ENCODE data around the gene METAP1.
"Not testable (repeated sequence)": the region's sequence is repeated elsewhere in the genome, so short reads cannot be mapped to it uniquely, and the experiment has no call there.

METAP1 gene

GRCh38 chr4:98998551-98998950 is 3.0 kb downstream of the METAP1 start:
- no peak for FAIRE-seq

GRCh38 chr4:99002279-99002678 is 6.8 kb downstream of the METAP1 start:
- FAIRE-seq = no peak

- no peak for FAIRE-seq
Observed at GRCh38 chr4:99008051-99008450, 12.5 kb downstream of the METAP1 start.

- FAIRE-seq = no peak
Observed at GRCh38 chr4:99011910-99012309, 16.4 kb downstream of the METAP1 start.

- no peak for FAIRE-seq
Observed at GRCh38 chr4:99013402-99013843, 17.9 kb downstream of the METAP1 start.

GRCh38 chr4:99013884-99014523 is 18.5 kb downstream of the METAP1 start:
- no peak for FAIRE-seq

- no peak for FAIRE-seq
Observed at GRCh38 chr4:99021386-99021785, 25.9 kb downstream of the METAP1 start.

- FAIRE-seq = no peak
Observed at GRCh38 chr4:99022566-99022965, 27.0 kb downstream of the METAP1 start.

GRCh38 chr4:99023800-99024251 is 28.3 kb downstream of the METAP1 start:
- FAIRE-seq = not testable (repeated sequence)

GRCh38 chr4:99024481-99025275 is 29.2 kb downstream of the METAP1 start:
- FAIRE-seq = no peak

GRCh38 chr4:99025506-99025905 is 30.0 kb downstream of the METAP1 start:
- no peak for FAIRE-seq

- FAIRE-seq = no peak
Observed at GRCh38 chr4:99027304-99027703, 31.8 kb downstream of the METAP1 start.

- peak; percentile 17 for FAIRE-seq
Observed at GRCh38 chr4:99028187-99028586, 32.7 kb downstream of the METAP1 start.

GRCh38 chr4:99029018-99029735 is 33.7 kb downstream of the METAP1 start:
- FAIRE-seq = peak; percentile 85

GRCh38 chr4:99029852-99030251 is 34.3 kb downstream of the METAP1 start:
- peak; percentile 65 for FAIRE-seq

- no peak for FAIRE-seq
Observed at GRCh38 chr4:99033956-99034355, 38.4 kb downstream of the METAP1 start.

- peak; percentile 47 for FAIRE-seq
Observed at GRCh38 chr4:99038213-99038612, 42.7 kb downstream of the METAP1 start.

GRCh38 chr4:99043346-99043745 is 47.8 kb downstream of the METAP1 start:
- FAIRE-seq = no peak

- no peak for FAIRE-seq
Observed at GRCh38 chr4:99047710-99048109, 52.2 kb downstream of the METAP1 start.

GRCh38 chr4:99052902-99053301 is 57.4 kb downstream of the METAP1 start:
- FAIRE-seq = no peak

- FAIRE-seq = no peak
Observed at GRCh38 chr4:99054428-99054994, 59.0 kb downstream of the METAP1 start.

- FAIRE-seq = no peak
Observed at GRCh38 chr4:99058228-99058627, 62.7 kb downstream of the METAP1 start.

- FAIRE-seq = no peak
Observed at GRCh38 chr4:99059550-99059949, 64.0 kb downstream of the METAP1 start.

Data from islet of Langerhans (tissue), 1 donor.